ENCODE measurements around the gene DCBLD2. TPM values are rescaled to one million over a fixed set of nuclear protein-coding genes. Genes with fewer than 3 reads are reported as not detected.

The DCBLD2 gene
- total RNA-seq, 1 experiment from 2014 or later: 33.6 TPM

DNA sequence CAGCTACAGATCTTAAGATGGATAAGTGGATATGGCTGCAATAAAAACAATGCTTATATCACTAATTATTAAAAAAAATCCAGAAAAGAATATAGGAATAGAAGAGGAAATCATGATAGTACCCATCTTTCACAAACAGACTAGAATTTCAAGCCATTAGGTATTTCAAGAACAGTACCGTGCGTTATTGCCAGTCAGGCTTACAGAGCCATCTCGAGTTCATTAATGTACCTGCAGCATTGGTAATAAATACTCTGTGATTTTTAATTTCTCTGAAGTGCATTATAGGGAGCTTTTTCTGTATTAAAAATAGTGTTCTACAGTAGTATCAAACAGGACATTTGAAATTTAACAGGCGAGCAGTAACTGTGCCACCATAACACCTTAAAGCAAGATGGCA, 102.7 kb downstream of the DCBLD2 start:
- no peaks in the 10 kb centered on the region for H3K27me3 ChIP-seq (replicated peaks; ENCODE audit: insufficient read depth, low read depth, low read length, poor library complexity)
- no TSS peak for BruUV-seq (replicated peaks)
- intact Hi-C loops (cut with micrococcal nuclease; ENCODE audit: unreplicated experiment): no loop called here
- ChIA-PET POLR2A (ENCODE audit: low non-redundant PET) (no interaction called here), CTCF (no interaction called here)
- H3K4me1 ChIP-seq (ENCODE audit: insufficient read depth, low read length, poor library complexity, severe bottlenecking): no peaks in the 10 kb centered on the region
- H3K4me3 ChIP-seq (ENCODE audit: low read depth, low read length, poor library complexity, severe bottlenecking): no peak overlapping the region
- TF ChIP-seq EZH2 (IDR thresholded peaks at IDR 0.05; ENCODE audit: borderline replicate concordance, low read depth, low read length, poor library complexity, severe bottlenecking): no peak
- TF ChIP-seq, protein P1, sequence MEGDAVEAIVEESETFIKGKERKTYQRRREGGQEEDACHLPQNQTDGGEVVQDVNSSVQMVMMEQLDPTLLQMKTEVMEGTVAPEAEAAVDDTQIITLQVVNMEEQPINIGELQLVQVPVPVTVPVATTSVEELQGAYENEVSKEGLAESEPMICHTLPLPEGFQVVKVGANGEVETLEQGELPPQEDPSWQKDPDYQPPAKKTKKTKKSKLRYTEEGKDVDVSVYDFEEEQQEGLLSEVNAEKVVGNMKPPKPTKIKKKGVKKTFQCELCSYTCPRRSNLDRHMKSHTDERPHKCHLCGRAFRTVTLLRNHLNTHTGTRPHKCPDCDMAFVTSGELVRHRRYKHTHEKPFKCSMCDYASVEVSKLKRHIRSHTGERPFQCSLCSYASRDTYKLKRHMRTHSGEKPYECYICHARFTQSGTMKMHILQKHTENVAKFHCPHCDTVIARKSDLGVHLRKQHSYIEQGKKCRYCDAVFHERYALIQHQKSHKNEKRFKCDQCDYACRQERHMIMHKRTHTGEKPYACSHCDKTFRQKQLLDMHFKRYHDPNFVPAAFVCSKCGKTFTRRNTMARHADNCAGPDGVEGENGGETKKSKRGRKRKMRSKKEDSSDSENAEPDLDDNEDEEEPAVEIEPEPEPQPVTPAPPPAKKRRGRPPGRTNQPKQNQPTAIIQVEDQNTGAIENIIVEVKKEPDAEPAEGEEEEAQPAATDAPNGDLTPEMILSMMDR (conservative IDR thresholded peaks at IDR 0.05; ENCODE audit: low read depth, low read length): no peak
- no peaks in the 10 kb centered on the region for H3K36me3 ChIP-seq (ENCODE audit: insufficient read depth, low read length, poor library complexity, severe bottlenecking)
- H3K9me3 ChIP-seq (ENCODE audit: low read depth, low read length, poor library complexity, severe bottlenecking): no peaks in the 10 kb centered on the region
- DNase-seq (ENCODE audit: low spot score): no peak
- no peak overlapping the region for H3K27ac ChIP-seq (ENCODE audit: low read depth, low read length, poor library complexity, severe bottlenecking)

DNA sequence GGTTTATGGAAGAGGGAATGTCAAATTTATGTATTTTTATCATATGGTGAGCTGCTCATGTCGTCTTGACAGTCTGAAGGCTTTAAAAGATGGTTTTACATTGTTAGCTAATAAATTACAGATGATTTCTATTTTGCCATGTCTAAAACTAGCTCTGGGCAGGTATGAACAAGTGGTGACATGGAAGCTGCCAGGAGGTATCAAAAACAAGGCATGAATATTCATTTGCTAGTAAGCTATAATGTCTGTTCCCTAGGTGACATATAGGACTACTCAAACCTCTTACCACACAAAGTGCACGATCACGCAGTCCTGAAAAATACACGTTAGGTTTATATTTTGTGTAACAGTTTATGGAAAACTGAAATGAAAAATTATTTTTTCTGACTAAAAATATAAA, 103.6 kb downstream of the DCBLD2 start:
- Histone ChIP-seq H3K27ac (ENCODE audit: low read depth, low read length, poor library complexity, severe bottlenecking) (no peak overlapping the region), H3K27me3 (replicated peaks; ENCODE audit: insufficient read depth, low read depth, low read length, poor library complexity) (no peaks in the 10 kb centered on the region), H3K4me1 (ENCODE audit: insufficient read depth, low read length, poor library complexity, severe bottlenecking) (no peaks in the 10 kb centered on the region), H3K36me3 (ENCODE audit: insufficient read depth, low read length, poor library complexity, severe bottlenecking) (no peaks in the 10 kb centered on the region), H3K9me3 (ENCODE audit: low read depth, low read length, poor library complexity, severe bottlenecking) (no peaks in the 10 kb centered on the region), H3K4me3 (ENCODE audit: low read depth, low read length, poor library complexity, severe bottlenecking) (no peak overlapping the region)
- ChIA-PET POLR2A (ENCODE audit: low non-redundant PET) (no interaction called here), CTCF (no interaction called here)
- BruUV-seq (replicated peaks): no TSS peak
- intact Hi-C loops (cut with micrococcal nuclease; ENCODE audit: unreplicated experiment): no loop called here
- DNase-seq (ENCODE audit: low spot score): no peak
- no peak for TF ChIP-seq EZH2 (IDR thresholded peaks at IDR 0.05; ENCODE audit: borderline replicate concordance, low read depth, low read length, poor library complexity, severe bottlenecking)
- TF ChIP-seq, protein P1 (conservative IDR thresholded peaks at IDR 0.05; ENCODE audit: low read depth, low read length): no peak

DNA sequence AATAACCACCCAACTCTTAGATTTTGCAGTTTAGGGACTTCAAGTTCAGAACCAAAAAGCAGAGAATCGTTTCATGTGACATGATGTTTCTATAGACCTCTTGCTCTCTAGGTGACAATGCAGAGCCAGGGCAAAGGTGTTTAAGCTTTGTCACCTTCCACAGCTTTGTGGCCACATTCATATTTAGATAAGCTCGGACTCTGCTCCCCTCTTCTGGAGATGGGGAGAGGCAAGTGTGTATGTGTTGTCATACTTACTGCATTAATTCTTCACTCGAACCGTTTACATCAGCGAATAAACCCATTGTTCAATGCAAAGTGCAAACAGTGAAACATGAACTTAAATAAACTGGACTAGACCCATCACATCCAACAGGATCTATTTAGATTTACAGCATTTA, 105.2 kb downstream of the DCBLD2 start:
- no peak for DNase-seq (ENCODE audit: low spot score)
- intact Hi-C loops (cut with micrococcal nuclease; ENCODE audit: unreplicated experiment): no loop called here
- BruUV-seq (replicated peaks): no TSS peak
- H3K27me3 ChIP-seq (replicated peaks; ENCODE audit: insufficient read depth, low read depth, low read length, poor library complexity): no peaks in the 10 kb centered on the region
- no peak for TF ChIP-seq EZH2 (IDR thresholded peaks at IDR 0.05; ENCODE audit: borderline replicate concordance, low read depth, low read length, poor library complexity, severe bottlenecking)
- TF ChIP-seq, protein P1 (conservative IDR thresholded peaks at IDR 0.05; ENCODE audit: low read depth, low read length): no peak
- no peaks in the 10 kb centered on the region for H3K4me1 ChIP-seq (ENCODE audit: insufficient read depth, low read length, poor library complexity, severe bottlenecking)
- no peaks in the 10 kb centered on the region for H3K9me3 ChIP-seq (ENCODE audit: low read depth, low read length, poor library complexity, severe bottlenecking)
- H3K27ac ChIP-seq (ENCODE audit: low read depth, low read length, poor library complexity, severe bottlenecking): no peak overlapping the region
- H3K4me3 ChIP-seq (ENCODE audit: low read depth, low read length, poor library complexity, severe bottlenecking): no peak overlapping the region
- no peaks in the 10 kb centered on the region for H3K36me3 ChIP-seq (ENCODE audit: insufficient read depth, low read length, poor library complexity, severe bottlenecking)
- CTCF ChIA-PET: no interaction called here
- POLR2A ChIA-PET (ENCODE audit: low non-redundant PET): interaction anchor here (0.5 kb wide), 1 partner anchor 1555 kb away, joined by 5 read pairs; no protein-coding TSS in a partner anchor
